DMS53 (cell line): Measurements from ENCODE around the gene PLEKHH2.
"Not testable (repeated sequence)": the region's sequence is repeated elsewhere in the genome, so short reads cannot be mapped to it uniquely, and the experiment has no call there.

ENCODE experiments used
- DNase-seq: peaks from one replicate; lab custom pipeline; 2025; lab: John Stamatoyannopoulos, UW

PLEKHH2 gene

DNA sequence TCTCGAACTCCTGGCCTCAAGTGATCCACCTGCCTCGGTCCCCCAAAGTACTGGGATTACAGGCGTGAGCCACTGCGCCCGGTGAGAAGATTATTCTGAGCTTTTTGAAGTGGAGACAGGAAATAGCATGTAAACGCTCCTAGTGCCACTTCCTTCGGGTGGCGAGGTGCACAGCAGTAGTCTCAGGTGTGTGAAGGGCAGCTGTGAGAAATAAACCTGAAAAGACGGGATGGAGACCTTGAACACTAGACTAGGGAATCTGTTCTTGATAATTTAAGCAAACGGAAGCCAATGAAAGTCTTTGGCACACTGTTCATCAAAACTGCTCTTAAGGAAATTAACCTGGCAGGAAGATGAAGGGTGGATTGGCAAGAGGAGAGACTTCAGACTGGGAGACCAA is 439 bp upstream of the PLEKHH2 start:
- DNase-seq, result peak; percentile 88

DNA sequence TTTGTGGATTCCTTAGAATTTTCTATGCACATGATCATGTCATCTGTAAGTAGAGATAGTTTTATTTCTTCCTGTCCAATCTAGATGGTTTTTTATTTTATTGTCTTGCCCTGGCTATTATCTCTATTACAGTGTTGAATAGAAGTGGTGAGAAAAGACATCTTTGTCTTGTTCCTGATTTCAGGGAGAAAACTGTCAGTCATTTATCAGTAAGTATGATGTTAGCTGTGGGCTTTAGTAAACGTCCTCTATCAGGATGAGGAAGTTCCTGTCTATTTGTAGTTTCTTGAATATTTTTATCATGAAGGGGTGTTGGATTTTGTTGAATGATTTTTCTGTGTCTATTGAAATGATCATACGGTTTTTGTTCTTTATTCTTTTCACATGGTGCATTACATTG is 5.3 kb downstream of the PLEKHH2 start:
- no peak for DNase-seq

DNA sequence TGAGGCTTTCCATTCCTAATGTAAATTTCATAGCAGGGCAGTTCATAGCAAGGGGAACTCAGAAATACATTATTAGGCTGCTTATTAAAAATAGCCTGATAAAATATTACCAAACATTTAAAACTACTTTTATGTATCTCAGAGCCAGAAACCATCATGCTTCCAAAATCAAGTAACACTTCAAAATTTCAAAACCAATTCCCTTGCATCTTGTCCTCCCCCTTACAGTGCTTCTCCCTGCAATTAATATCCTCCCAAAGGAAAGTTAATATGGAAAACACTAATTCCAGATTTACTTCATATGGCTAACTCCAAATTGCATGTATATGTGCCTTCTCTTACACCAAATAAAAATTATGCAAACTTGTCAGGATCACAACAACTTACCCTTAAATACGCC is 6.6 kb downstream of the PLEKHH2 start:
- no peak for DNase-seq

DNA sequence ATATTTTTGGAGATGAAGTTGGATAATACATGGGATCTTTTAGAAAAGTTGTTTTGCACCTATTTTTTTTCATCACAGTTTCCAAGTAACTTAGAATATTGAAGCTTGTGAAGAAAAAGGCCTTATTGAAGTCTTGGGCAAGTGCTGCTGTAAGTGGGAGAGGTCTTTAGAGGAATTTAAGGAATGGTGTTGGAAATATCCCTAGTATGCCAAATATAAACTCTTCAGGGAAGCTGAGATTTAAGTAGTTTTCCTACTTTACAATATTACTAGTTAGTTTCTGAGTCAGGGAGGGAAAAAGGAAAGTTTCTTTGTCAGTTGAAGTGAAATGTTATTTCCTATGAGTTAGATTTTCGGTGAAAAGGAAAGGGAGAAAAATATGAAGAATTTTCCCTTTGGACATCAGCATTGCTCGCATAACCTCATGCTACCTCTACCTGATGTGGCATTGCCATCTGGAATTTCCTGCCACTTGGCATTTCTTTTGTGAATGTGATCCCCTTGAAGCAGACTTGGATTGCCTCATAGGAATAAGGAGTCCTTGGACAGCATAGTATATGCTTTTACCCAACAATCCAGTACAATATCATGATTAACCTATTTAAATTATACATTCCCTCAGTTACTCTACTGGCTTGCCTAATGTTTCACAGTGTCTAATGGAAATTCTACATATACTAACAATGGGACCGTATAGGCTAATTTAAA is 12.1 kb downstream of the PLEKHH2 start:
- no peak for DNase-seq

DNA sequence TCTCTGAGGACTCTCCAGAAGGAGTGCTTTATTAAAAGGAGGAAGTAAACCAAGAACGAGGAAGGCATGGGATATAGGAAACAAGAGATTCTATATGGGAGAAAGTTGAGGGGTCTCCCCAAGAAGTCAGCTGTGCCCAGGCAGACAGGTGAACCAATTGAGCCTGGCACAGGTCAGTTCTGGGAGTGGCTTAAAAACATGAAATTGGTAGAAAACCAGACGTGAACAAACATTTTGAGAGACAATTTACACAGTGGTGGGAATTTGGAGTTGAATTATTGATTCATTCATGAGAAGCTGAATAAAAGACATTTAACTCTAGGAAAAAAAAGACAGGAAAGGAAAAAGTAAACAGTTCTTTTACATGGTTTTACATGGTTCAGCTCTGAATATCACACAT is 16.4 kb downstream of the PLEKHH2 start:
- DNase-seq, result no peak

DNA sequence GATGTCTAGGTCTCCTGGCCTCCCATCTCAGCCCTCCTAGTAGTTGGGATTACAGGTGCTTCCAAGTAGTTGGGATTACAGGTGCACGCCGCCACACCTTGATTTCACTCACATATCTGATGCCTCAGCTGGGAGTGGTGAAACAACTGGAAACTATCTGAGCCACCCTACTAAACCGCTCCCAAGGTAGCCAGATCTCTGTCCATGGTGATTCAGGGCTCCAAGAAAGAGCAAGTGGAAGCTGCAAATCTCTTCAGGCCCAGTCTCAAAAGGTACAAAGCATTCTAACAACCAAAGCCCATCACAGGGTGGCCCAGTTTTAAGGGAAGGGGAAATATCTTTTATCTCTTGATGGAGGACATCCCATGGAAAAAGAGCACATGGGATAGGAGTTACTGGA is 20.2 kb downstream of the PLEKHH2 start:
- DNase-seq, result no peak

DNA sequence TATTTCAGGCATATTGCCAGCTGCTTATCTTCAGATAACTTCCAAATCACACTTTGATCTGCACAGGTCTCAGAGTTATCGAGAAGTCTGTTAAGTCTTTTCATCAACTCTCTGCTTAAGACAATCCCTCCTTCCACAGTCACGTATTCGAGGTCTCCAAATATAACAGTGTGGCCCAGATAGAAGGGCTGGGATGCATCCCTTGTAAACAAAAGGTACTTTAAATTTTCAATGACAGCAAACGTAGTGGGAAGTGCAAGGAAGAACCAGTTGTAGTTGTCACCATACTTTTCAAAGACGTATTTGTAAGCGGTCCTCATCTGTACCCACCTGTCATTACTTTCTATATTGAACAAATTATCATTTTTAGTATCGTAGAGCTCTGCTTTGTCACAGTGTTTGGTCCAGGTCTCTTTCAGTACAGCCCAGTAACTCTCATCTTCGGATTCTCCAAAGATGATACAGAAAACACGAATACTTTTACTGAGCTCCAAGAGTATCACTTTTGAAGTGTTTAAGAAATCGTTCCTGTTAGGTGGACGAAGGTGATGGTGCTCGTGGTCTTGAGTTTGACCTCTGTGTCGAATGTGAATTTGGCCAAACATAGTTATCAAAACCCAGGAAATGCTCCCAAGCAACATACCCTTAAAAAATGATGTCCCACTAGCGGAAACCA is 38.7 kb downstream of the PLEKHH2 start:
- DNase-seq, result peak; percentile 41

DNA sequence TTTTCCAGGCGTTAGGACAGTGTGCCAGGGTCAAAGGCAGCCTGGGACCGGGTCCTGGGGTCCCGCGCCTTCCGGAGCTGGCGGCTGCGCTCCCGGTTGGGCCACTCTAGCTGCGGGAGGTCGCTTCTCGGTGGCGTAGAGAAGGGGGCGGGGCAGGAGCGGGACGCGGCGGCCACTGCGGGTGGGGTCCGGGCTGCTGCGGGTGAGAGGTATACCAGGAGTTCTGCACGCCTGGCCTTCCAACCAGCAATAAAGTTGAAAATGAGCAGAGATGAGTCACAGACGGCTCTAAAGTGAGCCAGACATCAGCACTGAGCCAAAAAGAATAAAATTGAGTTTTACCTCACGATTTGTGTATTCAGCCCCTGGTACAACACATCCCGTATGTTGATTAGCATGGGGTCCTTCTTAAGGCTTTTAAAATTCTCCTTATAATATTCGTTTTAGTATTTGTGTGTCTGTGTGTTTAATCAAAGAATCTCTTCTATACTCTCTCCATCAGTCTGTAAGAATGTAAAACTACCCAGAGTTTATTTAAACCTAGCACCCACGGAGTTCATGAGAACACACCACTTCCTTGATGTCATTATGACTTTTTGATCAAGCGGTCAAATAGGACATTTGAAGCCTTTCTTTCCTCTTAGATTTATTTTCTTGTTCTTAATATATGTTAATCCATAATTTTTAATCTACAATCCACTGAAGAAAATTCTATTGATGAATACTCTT is 39.4 kb downstream of the PLEKHH2 start, which contains the start of gene C1GALT1C1L:
Gene C1GALT1C1L, minus strand, starts transcription at position 108 of the 729 bp plus-strand sequence. Its CDS starts 107 bp downstream, at position 1.
- peak; percentile 89 for DNase-seq

DNA sequence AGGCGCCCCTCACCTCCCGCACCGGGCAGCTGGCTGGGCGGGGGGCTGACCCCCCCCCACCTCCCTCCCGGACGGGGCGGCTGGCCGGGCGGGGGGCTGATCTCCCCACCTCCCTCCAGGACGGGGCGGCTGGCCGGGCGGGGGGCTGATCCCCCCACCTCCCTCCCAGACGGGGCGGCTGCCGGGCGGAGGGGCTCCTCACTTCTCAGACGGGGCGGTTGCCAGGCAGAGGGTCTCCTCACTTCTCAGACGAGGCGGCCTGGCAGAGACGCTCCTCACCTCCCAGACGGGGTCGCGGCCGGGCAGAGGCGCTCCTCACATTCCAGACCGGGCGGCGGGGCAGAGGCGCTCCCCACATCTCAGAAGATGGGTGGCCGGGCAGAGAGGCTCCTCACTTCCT is 40.7 kb downstream of the PLEKHH2 start:
- not testable (repeated sequence) for DNase-seq

DNA sequence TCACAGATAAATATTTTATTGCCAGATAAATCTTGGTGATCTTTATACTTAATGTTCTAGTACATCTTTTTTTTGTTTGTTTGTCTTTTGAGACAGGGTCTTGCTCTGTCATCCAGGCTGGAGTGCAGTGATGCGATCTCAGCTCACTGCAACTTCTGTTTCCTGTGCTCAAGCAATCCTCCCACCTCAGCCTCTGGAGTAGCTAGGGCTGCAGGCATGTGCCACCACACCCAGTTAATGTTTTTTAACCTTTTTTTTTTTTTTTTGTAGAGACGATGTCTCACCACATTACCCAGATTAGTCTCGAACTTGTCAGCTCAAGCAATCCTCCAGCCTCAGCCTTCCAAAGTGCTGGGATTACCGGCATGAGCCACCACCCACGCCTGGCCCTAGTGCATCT is 48.3 kb downstream of the PLEKHH2 start:
- DNase-seq, result no peak

DNA sequence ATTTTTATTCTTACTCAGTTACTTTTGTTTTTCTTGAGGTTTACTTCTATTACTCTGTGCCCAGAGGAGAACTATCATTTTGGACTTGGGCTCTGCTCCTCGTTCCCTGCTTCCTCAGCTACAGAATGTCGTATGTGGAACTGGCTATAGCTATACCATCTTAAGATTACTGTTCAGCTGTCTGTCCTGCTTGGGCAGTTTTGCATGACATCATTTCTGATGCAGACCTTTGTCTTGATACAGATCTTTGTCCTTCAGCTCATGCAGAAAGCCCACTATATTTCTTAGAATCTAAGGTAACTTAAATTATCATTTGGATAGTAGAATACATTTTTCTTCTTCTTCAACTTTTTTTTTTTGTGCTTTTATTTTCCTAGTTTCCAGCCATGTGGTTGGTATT is 52.9 kb downstream of the PLEKHH2 start:
- DNase-seq, result no peak

DNA sequence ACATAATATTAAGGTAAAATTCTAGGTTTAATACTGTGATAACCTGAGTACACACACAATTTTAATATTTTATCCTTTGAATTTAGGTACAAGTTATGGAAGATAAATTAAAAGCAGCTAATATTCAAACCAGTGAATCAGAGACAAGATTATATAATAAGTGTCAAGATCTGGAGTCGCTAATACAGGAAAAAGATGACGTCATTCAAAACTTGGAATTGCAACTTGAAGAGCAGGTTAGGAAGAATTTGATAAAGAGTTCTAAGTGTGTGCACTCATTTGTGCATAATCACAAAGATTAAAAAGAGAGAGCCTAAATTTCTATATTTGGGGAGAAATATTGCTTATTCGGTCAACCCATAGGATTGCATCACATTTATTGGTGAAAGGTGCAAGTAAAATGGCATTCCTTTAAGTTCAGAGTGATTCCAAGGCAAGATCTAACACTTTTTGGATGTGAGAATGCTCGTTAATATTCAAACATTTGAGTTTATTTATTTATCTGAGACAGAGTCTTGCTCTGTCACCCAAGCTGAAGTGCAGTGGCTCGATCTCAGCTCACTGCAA is 55.5 kb downstream of the PLEKHH2 start:
- no peak for DNase-seq

DNA sequence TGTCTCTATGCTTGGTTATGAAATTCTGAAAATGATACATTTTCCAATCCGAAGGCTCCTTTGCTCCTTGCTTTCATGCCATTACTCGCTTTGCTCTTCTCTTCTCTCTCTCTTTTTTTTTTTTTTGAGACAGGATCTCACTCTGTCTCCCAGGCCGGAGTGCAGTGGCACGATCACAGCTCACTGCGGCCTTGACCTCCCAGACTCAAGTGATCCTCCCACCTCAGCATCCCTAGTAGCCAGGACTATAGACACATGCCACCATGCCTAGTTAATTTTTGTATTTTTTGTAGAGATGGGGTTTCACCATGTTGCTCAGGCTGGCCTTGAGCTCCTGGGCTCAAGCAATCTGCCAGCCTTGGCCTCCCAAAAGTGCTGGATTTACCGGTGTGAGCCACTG is 61.1 kb downstream of the PLEKHH2 start:
- DNase-seq, result not testable (repeated sequence)

DNA sequence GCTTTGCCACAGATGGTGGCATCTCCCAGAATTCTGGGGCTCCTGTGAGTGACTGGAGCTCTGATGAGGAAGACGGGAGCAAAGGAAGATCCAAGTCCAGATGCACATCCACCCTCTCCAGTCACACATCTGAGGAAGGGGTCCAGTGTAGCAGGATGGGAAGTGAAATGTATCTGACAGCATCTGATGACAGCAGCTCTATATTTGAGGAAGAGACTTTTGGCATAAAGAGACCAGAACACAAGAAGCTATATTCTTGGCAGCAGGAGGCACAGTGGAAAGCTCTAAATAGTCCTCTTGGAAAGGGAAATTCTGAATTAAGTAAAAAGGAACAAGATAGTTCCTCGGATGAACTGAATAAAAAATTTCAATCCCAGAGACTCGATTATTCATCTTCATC is 62.7 kb downstream of the PLEKHH2 start:
- DNase-seq, result no peak

DNA sequence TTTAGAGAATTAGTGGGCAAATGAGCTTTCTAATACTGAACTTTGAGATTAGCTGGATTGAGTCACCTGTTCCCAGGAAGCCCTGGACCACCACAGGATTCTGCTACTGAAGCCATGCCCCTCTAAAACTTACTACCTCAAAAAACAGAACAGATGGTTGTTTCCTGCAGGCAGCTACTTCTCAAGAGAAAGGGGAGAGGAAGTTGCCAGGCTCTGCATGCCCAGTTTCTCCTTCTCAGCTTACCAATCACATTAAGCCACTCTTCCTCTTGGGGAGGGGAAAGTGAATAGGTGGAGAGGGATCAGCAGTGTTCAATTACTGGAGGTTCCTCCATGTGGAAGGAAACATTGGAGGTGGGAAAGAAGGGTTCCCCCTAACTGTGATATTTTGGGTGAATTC is 64.1 kb downstream of the PLEKHH2 start:
- no peak for DNase-seq

DNA sequence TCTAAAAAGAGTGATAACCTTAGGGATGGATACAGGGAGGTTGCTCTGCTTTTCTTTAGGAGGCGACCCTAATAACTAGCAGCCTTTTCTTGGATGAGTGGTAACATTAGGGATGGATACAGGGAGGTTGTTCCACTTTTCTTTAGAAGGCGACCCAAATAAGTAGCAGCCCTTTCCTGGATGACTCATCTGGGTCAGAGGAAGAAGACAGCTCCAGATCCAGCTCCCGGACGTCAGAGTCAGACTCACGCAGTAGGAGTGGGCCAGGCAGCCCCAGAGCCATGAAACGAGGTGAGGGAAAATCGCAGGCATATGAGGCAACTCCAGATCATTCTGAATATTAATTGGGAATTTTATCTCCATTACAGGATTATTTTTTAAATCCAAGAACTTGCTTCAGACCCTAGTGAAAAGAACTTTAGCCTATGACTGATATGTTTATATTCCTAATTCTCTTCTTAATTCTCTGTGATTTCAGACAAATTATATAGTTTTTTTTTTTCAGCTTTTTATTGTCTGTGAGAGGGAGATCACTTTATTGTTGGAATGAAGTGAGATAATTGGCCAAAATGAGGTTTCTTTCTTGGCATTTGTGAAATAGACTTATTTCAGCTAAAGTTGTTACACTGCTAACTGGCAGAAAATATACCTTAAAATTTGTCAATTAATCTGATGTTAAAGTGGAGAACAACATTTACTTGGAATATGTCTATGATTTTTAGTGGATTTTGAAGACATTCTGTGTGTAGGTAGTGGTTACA is 70.4 kb downstream of the PLEKHH2 start:
- peak; percentile 25 for DNase-seq

DNA sequence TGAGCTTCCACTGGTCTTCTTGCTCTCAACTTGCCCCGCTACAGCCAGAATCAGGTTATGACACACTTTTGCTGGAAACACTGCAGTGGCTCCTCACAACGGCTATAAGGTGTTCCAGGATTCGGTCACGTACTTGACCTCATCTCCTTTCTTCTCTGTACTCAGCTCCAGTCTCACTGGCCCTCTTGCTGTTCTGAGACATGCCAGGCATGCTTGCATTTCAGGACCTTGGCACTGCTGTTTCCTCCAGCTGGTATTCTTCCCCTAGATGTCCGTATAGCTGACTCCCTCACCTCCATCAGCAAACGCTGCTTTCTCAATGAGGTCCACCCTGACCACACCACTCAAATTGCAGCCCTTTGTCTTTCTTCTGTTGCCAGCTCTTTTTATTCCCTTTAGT is 71.1 kb downstream of the PLEKHH2 start:
- no peak for DNase-seq

DNA sequence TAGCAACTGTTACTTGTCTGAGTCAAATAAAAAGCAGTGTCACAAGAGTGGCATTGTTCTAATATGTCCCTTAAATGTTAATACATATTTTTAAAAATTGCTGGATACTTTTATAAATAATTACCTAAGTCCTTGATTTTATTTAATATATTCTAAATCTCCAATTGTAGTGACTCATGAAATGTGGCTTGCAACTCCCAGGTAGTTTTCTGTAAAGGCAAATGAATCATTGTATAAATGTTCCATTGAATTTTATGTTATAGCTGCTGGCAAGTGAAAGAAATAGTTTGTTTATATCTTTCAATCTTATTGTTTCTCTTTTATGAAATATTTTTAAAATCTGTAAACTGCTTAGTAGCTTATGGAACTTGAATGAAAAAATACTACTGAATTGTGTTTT is 71.8 kb downstream of the PLEKHH2 start:
- no peak for DNase-seq

DNA sequence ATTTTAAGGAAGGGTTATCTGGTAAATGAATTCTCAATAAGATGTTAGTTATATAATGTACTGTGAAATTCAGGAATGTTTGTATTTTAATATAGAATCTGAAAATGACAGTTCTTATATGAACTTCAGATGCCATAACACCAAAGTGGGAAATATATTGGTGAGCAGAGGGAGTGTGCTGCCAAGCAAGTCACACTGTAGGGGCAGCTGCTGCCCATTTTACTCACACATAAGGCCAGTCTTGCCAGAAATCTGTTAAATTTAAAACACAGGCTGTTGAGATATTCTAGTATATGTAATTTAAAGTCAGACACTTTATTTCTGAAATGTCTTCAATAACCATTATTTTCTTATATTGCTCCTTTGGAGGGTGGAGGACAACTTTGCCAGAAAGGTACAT is 73.8 kb downstream of the PLEKHH2 start:
- no peak for DNase-seq

DNA sequence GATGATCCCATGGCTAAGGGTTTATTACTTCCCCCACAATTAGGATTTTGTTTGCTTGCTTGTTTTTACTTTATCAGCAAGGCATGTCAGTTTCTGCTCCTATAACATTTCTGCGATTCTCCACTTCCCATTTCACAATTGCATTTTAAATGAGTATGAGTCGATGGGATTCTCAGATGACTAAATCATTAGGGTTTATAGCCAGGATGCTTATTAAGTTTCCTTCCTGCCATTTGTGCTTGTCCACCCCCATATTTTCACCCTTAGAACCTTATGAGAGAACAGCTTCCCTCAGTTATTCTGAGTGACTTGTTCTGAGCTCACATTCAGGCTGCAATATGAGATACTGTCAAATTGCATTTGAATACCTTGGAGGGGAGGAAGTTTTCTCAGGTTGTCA is 77.1 kb downstream of the PLEKHH2 start:
- no peak for DNase-seq

DNA sequence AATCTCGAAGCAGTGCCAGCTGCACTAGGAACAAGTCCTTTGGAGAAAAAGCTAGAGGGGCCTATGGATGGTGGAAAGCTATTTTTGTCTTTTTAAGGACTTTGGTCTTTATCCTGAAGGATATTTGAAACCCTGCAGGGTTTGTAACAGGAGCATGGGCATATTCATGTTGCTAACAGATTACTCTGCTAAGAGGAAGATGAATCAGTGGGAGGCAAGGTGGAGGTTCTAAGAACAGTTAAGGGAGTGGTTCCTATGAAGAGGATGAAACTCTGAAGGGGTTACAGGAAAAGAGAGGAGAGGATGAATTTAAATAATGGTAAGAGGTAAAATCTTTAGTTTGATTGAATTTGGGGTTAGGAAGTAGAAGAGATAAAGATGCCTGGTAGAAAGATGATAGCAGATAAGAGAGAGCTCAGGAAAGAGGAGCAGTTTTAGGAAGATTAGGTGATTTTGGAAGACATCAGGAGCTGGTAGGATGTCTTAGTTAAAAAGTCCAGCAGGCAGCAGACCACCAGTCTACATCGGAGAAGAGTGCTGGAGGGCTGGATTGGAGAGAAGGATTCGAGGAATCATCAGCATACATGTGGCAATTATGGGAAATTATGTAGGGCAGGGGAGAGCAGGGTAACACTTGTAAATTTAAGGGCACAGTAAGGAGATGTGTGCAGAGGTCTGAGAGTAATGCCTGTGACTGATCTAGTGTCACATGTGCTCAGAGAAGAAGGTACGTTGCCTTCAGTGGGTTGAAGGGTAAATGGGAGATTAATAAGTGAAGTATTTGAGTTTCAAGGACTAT is 78.4 kb downstream of the PLEKHH2 start:
- no peak for DNase-seq
